H9 (cell line): ENCODE data around the gene NDUFC2. TPM values are rescaled to one million over a fixed set of nuclear protein-coding genes. Genes with fewer than 3 reads are reported as not detected.

Source experiments
- DNase-seq: peaks from one replicate; pipeline ENCODE4 v3.0.0-alpha.2; 2017
- H2AFZ ChIP-seq: one replicate; pipeline ENCODE4 v1.6.1; 2013; ENCODE audit warnings: mild to moderate bottlenecking, low read length, control low read depth, moderate library complexity
- H2AK5ac ChIP-seq: 2 replicates; pipeline ENCODE4 v1.6.1; 2013; ENCODE audit warnings: low read length, control low read depth, mixed read lengths; ENCODE audit not compliant: insufficient read length
- H2BK120ac ChIP-seq: one replicate; pipeline ENCODE4 v1.6.1; 2013; ENCODE audit warnings: low read depth, mild to moderate bottlenecking, low read length, control low read depth, inconsistent platforms; ENCODE audit not compliant: poor library complexity, severe bottlenecking
- H2BK12ac ChIP-seq: 2 replicates; pipeline ENCODE4 v1.6.1; 2013; ENCODE audit warnings: low read length, control low read depth, mixed read lengths, low read depth; ENCODE audit not compliant: insufficient read length
- H2BK15ac ChIP-seq: 2 replicates; pipeline ENCODE4 v1.6.1; 2013; ENCODE audit warnings: low read depth, low read length, control low read depth
- H2BK20ac ChIP-seq: one replicate; pipeline ENCODE4 v1.6.1; 2013; ENCODE audit warnings: low read depth, mild to moderate bottlenecking, low read length, control low read depth, inconsistent platforms; ENCODE audit not compliant: poor library complexity, severe bottlenecking
- H2BK5ac ChIP-seq: 2 replicates; pipeline ENCODE4 v1.6.1; 2013; ENCODE audit warnings: low read length, control low read depth, mixed read lengths; ENCODE audit not compliant: insufficient read length
- H3K14ac ChIP-seq: 2 replicates; pipeline ENCODE4 v1.6.1; 2013; ENCODE audit warnings: low read length, control low read depth; ENCODE audit not compliant: insufficient read depth
- H3K18ac ChIP-seq: 2 replicates; pipeline ENCODE4 v1.6.1; 2013; ENCODE audit warnings: low read depth, mild to moderate bottlenecking, mixed read lengths, low read length, control low read depth; ENCODE audit not compliant: insufficient read length
- H3K23ac ChIP-seq: 2 replicates; pipeline ENCODE4 v1.6.1; 2013; ENCODE audit warnings: low read length, control low read depth, mixed read lengths, low read depth; ENCODE audit not compliant: insufficient read length
- H3K23me2 ChIP-seq: 2 replicates; pipeline ENCODE4 v1.6.1; 2013; ENCODE audit warnings: low read depth, mild to moderate bottlenecking, mixed read lengths, low read length, control low read depth; ENCODE audit not compliant: insufficient read length, poor library complexity, severe bottlenecking
- H3K27ac ChIP-seq: 2 replicates; pipeline ENCODE4 v1.5.1; 2013; ENCODE audit warnings: low read length, control low read depth, mixed read lengths, low read depth; ENCODE audit not compliant: insufficient read length
- H3K27me3 ChIP-seq: 2 replicates; pipeline ENCODE4 v1.6.1; 2013; ENCODE audit warnings: low read length, control low read depth, inconsistent platforms; ENCODE audit not compliant: insufficient read depth
- H3K4ac ChIP-seq: 2 replicates; pipeline ENCODE4 v1.6.1; 2013; ENCODE audit warnings: low read depth, mild to moderate bottlenecking, control low read depth, inconsistent platforms, low read length, moderate library complexity
- H3K4me1 ChIP-seq: 2 replicates; pipeline ENCODE4 v1.6.1; 2013; ENCODE audit warnings: low read length, control low read depth, inconsistent platforms; ENCODE audit not compliant: insufficient read depth
- H3K4me2 ChIP-seq: 2 replicates; pipeline ENCODE4 v1.6.1; 2013; ENCODE audit warnings: low read length, control low read depth, mixed read lengths; ENCODE audit not compliant: insufficient read length, insufficient read depth
- H3K56ac ChIP-seq: 2 replicates; pipeline ENCODE4 v1.6.1; 2013; ENCODE audit warnings: low read depth, mild to moderate bottlenecking, mixed read lengths, low read length, control low read depth; ENCODE audit not compliant: insufficient read length
- H3K79me1 ChIP-seq: 2 replicates; pipeline ENCODE4 v1.6.1; 2013; ENCODE audit warnings: low read depth, mild to moderate bottlenecking, moderate library complexity, low read length, control low read depth, inconsistent platforms; ENCODE audit not compliant: insufficient read depth, poor library complexity, severe bottlenecking
- H3K79me2 ChIP-seq: 2 replicates; pipeline ENCODE4 v1.6.1; 2013; ENCODE audit warnings: low read length, control low read depth, inconsistent platforms; ENCODE audit not compliant: insufficient read depth
- H3K9ac ChIP-seq: 2 replicates; pipeline ENCODE4 v1.6.1; 2013; ENCODE audit warnings: low read length, control low read depth, mixed read lengths; ENCODE audit not compliant: insufficient read length; ENCODE audit errors: extremely low read depth
- H3K9me3 ChIP-seq: one replicate; pipeline ENCODE4 v1.6.1; 2013; ENCODE audit warnings: low read depth, low read length, inconsistent platforms; ENCODE audit not compliant: control insufficient read depth
- H3T11ph ChIP-seq: one replicate; pipeline ENCODE4 v1.6.1; 2013; ENCODE audit warnings: mild to moderate bottlenecking, low read length, control low read depth, inconsistent platforms
- H4K20me1 ChIP-seq: one replicate; pipeline ENCODE4 v1.6.1; 2013; ENCODE audit not compliant: control insufficient read depth, insufficient read length, insufficient read depth
- H4K5ac ChIP-seq: 2 replicates; pipeline ENCODE4 v1.6.1; 2013; ENCODE audit warnings: low read depth, mild to moderate bottlenecking, mixed read lengths, low read length, control low read depth; ENCODE audit not compliant: insufficient read length
- H4K8ac ChIP-seq: replicated peaks from 2 replicates; pipeline ENCODE4 v1.6.1; 2013; ENCODE audit warnings: low read length, control low read depth, mixed read lengths, low read depth; ENCODE audit not compliant: insufficient read length
- H4K91ac ChIP-seq: 2 replicates; pipeline ENCODE4 v1.6.1; 2013; ENCODE audit warnings: low read depth, mild to moderate bottlenecking, moderate library complexity, mixed read lengths, low read length, control low read depth; ENCODE audit not compliant: insufficient read length
- H3K27ac Mint-ChIP-seq, 3 experiments: 2 replicates in 2 of 3; 3 replicates in 1 of 3; pipeline ENCODE4 v1.8.0; 2020 to 2021; ENCODE audit warnings: mixed read lengths in 3 of 3, mild to moderate bottlenecking in 1 of 3, moderate library complexity in 1 of 3
- H3K27me3 Mint-ChIP-seq: 2 replicates; pipeline ENCODE4 v1.8.0; 2021; ENCODE audit warnings: low read depth, mild to moderate bottlenecking, moderate library complexity, mixed read lengths
- H3K36me3 Mint-ChIP-seq, 3 experiments: 2 replicates in 2 of 3; 3 replicates in 1 of 3; pipeline ENCODE4 v1.8.0; 2020 to 2021; ENCODE audit warnings: low read depth in 3 of 3, mixed read lengths in 3 of 3; ENCODE audit not compliant: insufficient read depth in 1 of 3
- H3K4me1 Mint-ChIP-seq, 2 experiments: 2 replicates each; pipeline ENCODE4 v1.8.0; 2020; ENCODE audit warnings: mixed read lengths in 2 of 2
- H3K4me3 Mint-ChIP-seq, 2 experiments: 2 replicates in 1 of 2; 3 replicates in 1 of 2; pipeline ENCODE4 v1.8.0; 2020 to 2021; ENCODE audit warnings: mild to moderate bottlenecking in 2 of 2, mixed read lengths in 2 of 2, moderate library complexity in 1 of 2
- H3K9me3 Mint-ChIP-seq, 2 experiments: 2 replicates in 1 of 2; 3 replicates in 1 of 2; pipeline ENCODE4 v1.8.0; 2020; ENCODE audit warnings: mild to moderate bottlenecking in 2 of 2, mixed read lengths in 2 of 2, moderate library complexity in 1 of 2
- CTCF ChIP-seq: fragments of 200-600 bp; sonication (generic); conservative IDR thresholded peaks from 3 replicates; pipeline ENCODE4 v1.8.0; 2021; ENCODE audit warnings: antibody characterized with exemption, mild to moderate bottlenecking
- WGBS: extraction: QIAGEN DNeasy Blood & Tissue Kit; methylation state at CpG from one replicate; pipeline ENCODE4 v1.1.7; 2013; ENCODE audit warnings: missing lambda C conversion rate, low lambda C conversion rate, mixed read lengths; ENCODE audit not compliant: insufficient read length; ENCODE audit errors: extremely low coverage; 5-methylcytosine and 5-hydroxymethylcytosine counted together
- total RNA-seq: library from RNA; stranded (reverse); gene quantifications from 2 replicates; pipeline ENCODE4 v1.2.1, GENCODE V29; 2021

NDUFC2 gene
- total RNA-seq, 1 experiment from 2014 or later: 247 TPM

GRCh38 chr11:78070621-78071020 is 9.0 kb downstream of the NDUFC2 start:
- Histone ChIP-seq H4K91ac (no peak overlapping the region), H2BK15ac (no peak overlapping the region), H3K4ac (no peak overlapping the region), H3K56ac (no peak overlapping the region), H2BK120ac (no peak overlapping the region), H3K18ac (no peak overlapping the region), H4K5ac (no peak overlapping the region), H3K9me3 (no peaks in the 10 kb centered on the region), H3K23ac (no peak overlapping the region), H2BK20ac (no peak overlapping the region), H3K23me2 (no peaks in the 10 kb centered on the region), H3K79me2 (peaks cover 6% of the 10 kb centered on the region; the same call in 1 of the 2 replicates), H2BK12ac (no peak overlapping the region), H3K4me2 (no peak overlapping the region), H4K8ac (no peak overlapping the region), H3K14ac (no peak overlapping the region), H3K27ac (no peak overlapping the region), H2BK5ac (no peak overlapping the region), H3K9ac (no peak overlapping the region), H2AK5ac (no peak overlapping the region), H3K27me3 (no peaks in the 10 kb centered on the region), H2AFZ (no peak overlapping the region), H3K79me1 (no peaks in the 10 kb centered on the region), H3K4me1 (no peaks in the 10 kb centered on the region), H4K20me1 (no peaks in the 10 kb centered on the region), H3T11ph (no peak overlapping the region)
- no peak for DNase-seq
- H3K27me3 Mint-ChIP-seq: no peaks in the 10 kb centered on the region
- H3K27ac Mint-ChIP-seq: no peak overlapping the region
- H3K9me3 Mint-ChIP-seq: no peaks in the 10 kb centered on the region
- H3K36me3 Mint-ChIP-seq: peaks cover 21 to 50% (median 50%) of the 10 kb centered on the region in 3 experiments; a peak in 6 of 7 replicates
- WGBS: no CpG with 5 or more reads among the region's 2 CpGs
- no peak overlapping the region for H3K4me3 Mint-ChIP-seq
- no peaks in the 10 kb centered on the region for H3K4me1 Mint-ChIP-seq
- no peak for TF ChIP-seq CTCF
